Measurements from ENCODE around the gene AMACR. TPM values are rescaled to one million over a fixed set of nuclear protein-coding genes. Genes with fewer than 3 reads are reported as not detected.

AMACR gene
- total RNA-seq, 1 donor from 2014 or later: 1.3 TPM

GRCh38 chr5:34040472-34040871 lies 32.6 kb upstream of the AMACR start:
- H3K27ac ChIP-seq: no peak overlapping the region
- intact Hi-C loops (cut with DNase I): no loop called here
- no peak overlapping the region for H3K4me3 ChIP-seq
- H3K4me1 ChIP-seq: peaks cover 7 to 24% of the 10 kb centered on the region in 2 donors
- no peaks in the 10 kb centered on the region for H3K36me3 ChIP-seq
- TF ChIP-seq CTCF (IDR thresholded peaks at IDR 0.05): no peak
- H3K9me3 ChIP-seq: no peaks in the 10 kb centered on the region
- DNase-seq (ENCODE audit: low spot score in 2 of 2): no peak
- no peaks in the 10 kb centered on the region for H3K27me3 ChIP-seq

GRCh38 chr5:34039398-34040157 lies 31.7 kb upstream of the AMACR start:
- Histone ChIP-seq H3K9me3 (no peaks in the 10 kb centered on the region), H3K4me3 (no peak overlapping the region), H3K27me3 (no peaks in the 10 kb centered on the region), H3K36me3 (no peaks in the 10 kb centered on the region), H3K27ac (no peak overlapping the region), H3K4me1 (peaks cover 7 to 19% of the 10 kb centered on the region in 2 donors)
- no peak for TF ChIP-seq CTCF (IDR thresholded peaks at IDR 0.05)
- intact Hi-C loops (cut with DNase I): no loop called here
- DNase-seq (ENCODE audit: low spot score in 2 of 2): no peak

DNA sequence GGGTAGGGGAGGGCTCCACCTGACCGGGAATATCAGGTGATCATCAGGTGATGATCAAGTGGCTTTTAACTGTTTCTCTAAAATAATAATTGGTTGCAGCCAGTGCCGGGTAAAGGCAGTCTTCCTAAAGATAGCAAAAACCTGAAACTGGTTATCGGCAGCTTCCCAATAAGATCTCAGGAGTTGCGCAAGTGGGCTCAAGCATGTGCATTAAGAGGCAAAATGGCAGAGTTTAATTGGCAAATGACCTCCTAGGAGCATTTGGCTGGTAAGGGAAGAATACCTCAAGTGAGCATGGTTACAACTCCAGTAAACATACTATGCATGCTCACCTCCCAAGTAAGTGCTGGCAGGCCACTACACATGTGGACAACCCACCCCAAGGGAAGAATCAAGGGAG lies 31.0 kb upstream of the AMACR start:
- DNase-seq (ENCODE audit: low spot score in 2 of 2): no peak
- Histone ChIP-seq H3K9me3 (no peaks in the 10 kb centered on the region), H3K4me3 (no peak overlapping the region), H3K27me3 (no peaks in the 10 kb centered on the region), H3K27ac (no peak overlapping the region), H3K36me3 (no peaks in the 10 kb centered on the region), H3K4me1 (peaks cover 3 to 17% of the 10 kb centered on the region in 2 donors)
- no peak for TF ChIP-seq CTCF (IDR thresholded peaks at IDR 0.05)
- intact Hi-C loops (cut with DNase I): no loop called here

- DNase-seq (ENCODE audit: low spot score in 2 of 2): no peak
- no peak for TF ChIP-seq CTCF (IDR thresholded peaks at IDR 0.05)
- Histone ChIP-seq H3K4me1 (peaks cover 3 to 15% of the 10 kb centered on the region in 2 donors), H3K27me3 (no peaks in the 10 kb centered on the region), H3K4me3 (no peak overlapping the region), H3K36me3 (no peaks in the 10 kb centered on the region), H3K27ac (no peak overlapping the region), H3K9me3 (no peaks in the 10 kb centered on the region)
- intact Hi-C loops (cut with DNase I): no loop called here
Measured at GRCh38 chr5:34038390-34038789, 30.5 kb upstream of the AMACR start.

- intact Hi-C loops (cut with DNase I): no loop called here
- H3K36me3 ChIP-seq: no peaks in the 10 kb centered on the region
- peak overlapping the region; percentile 36 to 48 for H3K27ac ChIP-seq
- DNase-seq (ENCODE audit: low spot score in 2 of 2): no peak
- H3K27me3 ChIP-seq: no peaks in the 10 kb centered on the region
- no peaks in the 10 kb centered on the region for H3K9me3 ChIP-seq
- no peak for TF ChIP-seq CTCF (IDR thresholded peaks at IDR 0.05)
- no peak overlapping the region for H3K4me3 ChIP-seq
- peaks cover 2 to 8% of the 10 kb centered on the region in 2 donors for H3K4me1 ChIP-seq
Measured at GRCh38 chr5:34037726-34038125, 29.9 kb upstream of the AMACR start.
